Breast epithelium (tissue), 3 donors: ENCODE data around the gene RHOT2.

Experiments used
- POLR2A ChIP-seq: fragments of 450-650 bp; IDR thresholded peaks from one replicate; pipeline ENCODE4 v1.6.1; 2016; ENCODE audit warnings: antibody characterized with exemption, mild to moderate bottlenecking, moderate library complexity
- POLR2AphosphoS5 ChIP-seq, 3 donors: sonication (generic); formaldehyde crosslinking; IDR thresholded peaks; one replicate each; pipeline ENCODE4 v1.6.1; 2017; ENCODE audit warnings: antibody characterized with exemption in 3 of 3
- TF ChIP-seq, protein P1 (sequence below), 3 donors: fragments of 450-650 bp; IDR thresholded peaks; one replicate each; pipeline ENCODE4 v1.5.1; 2016 to 2017; ENCODE audit warnings: antibody characterized with exemption in 3 of 3, mild to moderate bottlenecking in 3 of 3, moderate library complexity in 3 of 3

DNA sequence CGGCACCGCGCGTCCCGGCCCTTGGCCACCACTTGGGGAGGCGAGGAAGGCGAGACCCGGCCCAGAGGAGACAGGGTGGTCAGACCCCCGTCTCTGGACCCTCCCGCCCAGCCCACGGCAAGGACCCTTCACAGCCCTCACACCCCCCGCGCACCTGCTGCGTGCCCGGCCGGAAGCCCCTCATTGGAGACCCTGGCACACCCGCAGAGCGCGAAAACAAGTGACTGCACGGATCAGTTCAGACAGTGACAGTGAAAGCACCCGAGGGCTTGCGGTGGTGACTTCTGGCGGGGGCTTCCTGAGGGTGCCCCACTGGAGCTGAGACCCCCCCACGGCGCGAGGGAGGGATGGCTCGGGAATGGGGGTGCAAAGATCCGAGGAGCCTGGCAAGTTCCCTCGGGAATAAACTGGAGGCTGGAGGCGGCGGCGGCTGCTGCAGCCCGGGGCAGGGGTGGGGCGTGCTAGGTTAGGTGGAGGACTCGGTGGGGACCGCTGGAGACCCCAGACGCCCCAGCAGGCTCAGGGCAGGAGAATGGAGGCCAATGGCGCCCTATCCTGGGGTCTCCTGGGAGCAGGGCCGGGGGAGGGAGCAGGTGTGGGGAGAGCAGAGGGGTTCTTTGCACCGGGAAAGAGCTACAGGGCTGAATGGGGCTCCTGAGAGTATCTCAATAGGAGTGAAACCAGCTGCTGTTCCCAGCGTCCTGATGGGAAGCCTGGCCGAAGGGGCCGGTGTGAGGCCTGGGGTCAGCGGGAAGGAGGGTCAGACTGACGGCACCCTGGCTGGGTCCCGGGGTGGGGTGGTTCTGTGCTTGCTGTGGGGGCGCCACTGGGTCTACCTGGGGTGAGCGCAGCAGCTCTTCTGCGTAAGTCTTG lies 38.5 kb downstream of the RHOT2 start:
- TF ChIP-seq POLR2AphosphoS5 (IDR thresholded peaks at IDR 0.05): no peak
- TF ChIP-seq, protein P1, sequence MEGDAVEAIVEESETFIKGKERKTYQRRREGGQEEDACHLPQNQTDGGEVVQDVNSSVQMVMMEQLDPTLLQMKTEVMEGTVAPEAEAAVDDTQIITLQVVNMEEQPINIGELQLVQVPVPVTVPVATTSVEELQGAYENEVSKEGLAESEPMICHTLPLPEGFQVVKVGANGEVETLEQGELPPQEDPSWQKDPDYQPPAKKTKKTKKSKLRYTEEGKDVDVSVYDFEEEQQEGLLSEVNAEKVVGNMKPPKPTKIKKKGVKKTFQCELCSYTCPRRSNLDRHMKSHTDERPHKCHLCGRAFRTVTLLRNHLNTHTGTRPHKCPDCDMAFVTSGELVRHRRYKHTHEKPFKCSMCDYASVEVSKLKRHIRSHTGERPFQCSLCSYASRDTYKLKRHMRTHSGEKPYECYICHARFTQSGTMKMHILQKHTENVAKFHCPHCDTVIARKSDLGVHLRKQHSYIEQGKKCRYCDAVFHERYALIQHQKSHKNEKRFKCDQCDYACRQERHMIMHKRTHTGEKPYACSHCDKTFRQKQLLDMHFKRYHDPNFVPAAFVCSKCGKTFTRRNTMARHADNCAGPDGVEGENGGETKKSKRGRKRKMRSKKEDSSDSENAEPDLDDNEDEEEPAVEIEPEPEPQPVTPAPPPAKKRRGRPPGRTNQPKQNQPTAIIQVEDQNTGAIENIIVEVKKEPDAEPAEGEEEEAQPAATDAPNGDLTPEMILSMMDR (IDR thresholded peaks at IDR 0.05): no peak
- TF ChIP-seq POLR2A: no peak
